CD4-positive, alpha-beta T cell treated with Interleukin-2 at 100 ng/mL for 4 hours (primary cell): ENCODE data around the gene TSPAN9.

Experiments used
- DNase-seq: peaks from one replicate; pipeline ENCODE4 v3.0.0-alpha.2; 2020; ENCODE audit warnings: low spot score

The TSPAN9 gene

GRCh38 chr12:3206536-3207072, 129.4 kb downstream of the TSPAN9 start:
- DNase-seq: no peak

- DNase-seq: no peak
Observed at GRCh38 chr12:3207175-3207574, 130.0 kb downstream of the TSPAN9 start.

GRCh38 chr12:3207858-3208257, 130.7 kb downstream of the TSPAN9 start:
- DNase-seq: no peak

GRCh38 chr12:3213188-3213587, 136.0 kb downstream of the TSPAN9 start:
- DNase-seq: no peak

- DNase-seq: no peak
Observed at GRCh38 chr12:3213768-3214167, 136.6 kb downstream of the TSPAN9 start.

GRCh38 chr12:3214526-3215365, 137.6 kb downstream of the TSPAN9 start:
- DNase-seq: no peak

GRCh38 chr12:3215410-3215975, 138.3 kb downstream of the TSPAN9 start:
- no peak for DNase-seq

- no peak for DNase-seq
Observed at GRCh38 chr12:3216097-3216496, 138.9 kb downstream of the TSPAN9 start.

GRCh38 chr12:3216726-3217682, 139.8 kb downstream of the TSPAN9 start:
- DNase-seq: no peak

- no peak for DNase-seq
Observed at GRCh38 chr12:3217683-3218079, 140.5 kb downstream of the TSPAN9 start.

GRCh38 chr12:3218228-3219171, 141.3 kb downstream of the TSPAN9 start:
- no peak for DNase-seq

GRCh38 chr12:3219233-3219632, 142.1 kb downstream of the TSPAN9 start:
- DNase-seq: no peak

GRCh38 chr12:3220382-3221321, 143.5 kb downstream of the TSPAN9 start:
- no peak for DNase-seq

GRCh38 chr12:3222306-3222705, 145.1 kb downstream of the TSPAN9 start:
- DNase-seq: no peak

GRCh38 chr12:3222979-3223378, 145.8 kb downstream of the TSPAN9 start:
- DNase-seq: no peak

GRCh38 chr12:3223601-3224529, 146.7 kb downstream of the TSPAN9 start:
- DNase-seq: no peak

GRCh38 chr12:3224530-3224903, 147.3 kb downstream of the TSPAN9 start:
- DNase-seq: no peak

- DNase-seq: no peak
Observed at GRCh38 chr12:3225154-3225795, 148.1 kb downstream of the TSPAN9 start.
